HL-60 (cell line): ENCODE measurements around the gene HTRA1.

Experiments
- POLR2AphosphoS5 ChIP-seq: IDR thresholded peaks from 2 replicates; pipeline ENCODE4 v1.6.1; 2012; ENCODE audit warnings: low read depth
- TF ChIP-seq, protein P1 (sequence below): IDR thresholded peaks from one replicate; pipeline ENCODE4 v1.5.1; 2011; ENCODE audit warnings: low read length, control low read depth, inconsistent platforms; ENCODE audit not compliant: insufficient read depth

DNA sequence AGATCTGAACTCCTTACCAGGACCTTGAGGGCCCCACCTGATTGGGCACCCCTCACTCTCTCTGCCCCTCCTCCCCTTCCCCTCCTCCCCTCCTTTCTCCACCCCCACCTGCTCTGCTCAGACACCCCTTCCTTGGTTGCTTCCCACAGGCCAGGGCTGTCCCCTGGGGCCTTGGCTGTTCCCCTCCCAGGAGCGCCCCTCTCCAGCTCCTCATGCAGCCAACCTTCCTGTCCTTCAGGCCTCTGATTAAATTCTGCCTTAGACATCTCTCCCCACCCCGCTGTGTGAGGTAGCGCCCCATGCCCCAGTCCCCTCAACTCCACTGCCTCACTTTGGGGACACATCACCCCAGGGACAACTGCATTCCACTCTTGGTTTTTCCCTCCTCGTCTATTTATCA is 32.4 kb downstream of the HTRA1 start:
- TF ChIP-seq, protein P1, sequence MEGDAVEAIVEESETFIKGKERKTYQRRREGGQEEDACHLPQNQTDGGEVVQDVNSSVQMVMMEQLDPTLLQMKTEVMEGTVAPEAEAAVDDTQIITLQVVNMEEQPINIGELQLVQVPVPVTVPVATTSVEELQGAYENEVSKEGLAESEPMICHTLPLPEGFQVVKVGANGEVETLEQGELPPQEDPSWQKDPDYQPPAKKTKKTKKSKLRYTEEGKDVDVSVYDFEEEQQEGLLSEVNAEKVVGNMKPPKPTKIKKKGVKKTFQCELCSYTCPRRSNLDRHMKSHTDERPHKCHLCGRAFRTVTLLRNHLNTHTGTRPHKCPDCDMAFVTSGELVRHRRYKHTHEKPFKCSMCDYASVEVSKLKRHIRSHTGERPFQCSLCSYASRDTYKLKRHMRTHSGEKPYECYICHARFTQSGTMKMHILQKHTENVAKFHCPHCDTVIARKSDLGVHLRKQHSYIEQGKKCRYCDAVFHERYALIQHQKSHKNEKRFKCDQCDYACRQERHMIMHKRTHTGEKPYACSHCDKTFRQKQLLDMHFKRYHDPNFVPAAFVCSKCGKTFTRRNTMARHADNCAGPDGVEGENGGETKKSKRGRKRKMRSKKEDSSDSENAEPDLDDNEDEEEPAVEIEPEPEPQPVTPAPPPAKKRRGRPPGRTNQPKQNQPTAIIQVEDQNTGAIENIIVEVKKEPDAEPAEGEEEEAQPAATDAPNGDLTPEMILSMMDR: no peak
- TF ChIP-seq POLR2AphosphoS5: no peak
